NCI-H526 treated with DMSO at 0.1 percent for 48 hours (cell line): Measurements from ENCODE around the gene ASB17.
"Not testable (repeated sequence)": the region's sequence is repeated elsewhere in the genome, so short reads cannot be mapped to it uniquely, and the experiment has no call there.

Experiments used
- DNase-seq: peaks from one replicate; lab custom pipeline; 2025; lab: John Stamatoyannopoulos, UW

The ASB17 gene

GRCh38 chr1:75932304-75932703 is at the start of gene ASB17:
TSS of gene ASB17 (minus strand) at chr1:75932404. CDS start at chr1:75932291, 113 bp downstream.
- DNase-seq: no peak

GRCh38 chr1:75980972-75981897 is 49.0 kb upstream of the ASB17 start:
- no peak for DNase-seq

- DNase-seq: no peak
Observed at GRCh38 chr1:75970631-75971030, 38.4 kb upstream of the ASB17 start.

DNA sequence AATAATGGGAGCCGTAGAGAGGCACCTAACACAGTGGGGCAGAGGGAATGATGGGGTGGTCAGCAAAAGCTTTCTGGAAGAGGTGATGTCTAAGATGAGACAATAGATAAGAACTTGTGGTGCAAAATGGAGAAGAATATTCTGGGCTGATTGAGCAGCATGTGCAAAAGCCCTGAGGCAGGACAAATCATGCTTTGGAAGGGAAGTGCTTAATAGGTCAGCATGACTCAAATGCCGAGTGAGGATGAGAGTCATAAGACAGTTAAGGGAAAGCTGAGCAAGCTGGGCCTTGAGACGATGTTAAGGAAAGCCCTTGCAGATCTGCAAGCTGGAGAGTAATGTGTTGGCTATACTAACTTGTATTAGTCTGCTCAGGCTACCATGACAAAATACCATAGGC is 37.3 kb upstream of the ASB17 start:
- DNase-seq: no peak

DNA sequence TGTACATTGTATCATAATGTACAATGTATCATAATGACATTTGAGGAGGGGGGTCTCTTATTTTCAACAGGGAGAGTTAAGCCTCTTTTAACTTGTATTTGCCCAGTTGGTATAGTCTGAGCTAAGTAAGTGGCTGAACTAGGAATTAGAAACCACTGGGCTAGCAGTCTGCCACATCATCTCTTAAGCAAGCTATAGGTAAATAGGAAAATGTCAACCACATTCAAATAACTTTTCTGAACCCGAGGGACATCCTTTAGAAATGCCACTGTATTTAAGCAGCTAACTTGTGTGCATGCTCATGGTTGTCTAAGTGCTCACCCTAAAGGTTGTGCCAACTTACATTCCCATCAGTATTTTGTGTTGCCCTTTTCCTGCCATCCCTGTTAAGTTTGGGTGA is 35.5 kb upstream of the ASB17 start:
- DNase-seq: no peak

GRCh38 chr1:75964760-75965408 is 32.7 kb upstream of the ASB17 start:
- no peak for DNase-seq

- not testable (repeated sequence) for DNase-seq
Observed at GRCh38 chr1:75964110-75964759, 32.0 kb upstream of the ASB17 start.

DNA sequence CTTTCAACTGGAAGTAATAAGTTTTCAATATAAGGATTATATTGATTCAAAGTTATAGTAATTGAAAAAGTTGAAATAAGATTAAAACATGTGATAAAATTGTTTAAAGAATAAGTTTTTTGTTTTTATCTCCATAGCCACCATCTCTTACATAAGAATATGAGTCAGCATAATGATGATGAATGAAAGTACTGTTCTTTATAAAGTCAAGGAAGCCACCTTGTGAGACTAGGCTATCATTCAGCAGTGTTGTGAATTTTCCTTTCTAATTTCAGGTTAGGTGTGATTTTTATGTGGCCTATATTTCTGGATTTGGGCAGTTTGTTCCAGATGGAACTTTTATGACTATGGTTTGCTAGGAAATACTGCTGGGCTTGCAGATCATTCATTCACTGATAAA is 22.4 kb upstream of the ASB17 start:
- DNase-seq: no peak

DNA sequence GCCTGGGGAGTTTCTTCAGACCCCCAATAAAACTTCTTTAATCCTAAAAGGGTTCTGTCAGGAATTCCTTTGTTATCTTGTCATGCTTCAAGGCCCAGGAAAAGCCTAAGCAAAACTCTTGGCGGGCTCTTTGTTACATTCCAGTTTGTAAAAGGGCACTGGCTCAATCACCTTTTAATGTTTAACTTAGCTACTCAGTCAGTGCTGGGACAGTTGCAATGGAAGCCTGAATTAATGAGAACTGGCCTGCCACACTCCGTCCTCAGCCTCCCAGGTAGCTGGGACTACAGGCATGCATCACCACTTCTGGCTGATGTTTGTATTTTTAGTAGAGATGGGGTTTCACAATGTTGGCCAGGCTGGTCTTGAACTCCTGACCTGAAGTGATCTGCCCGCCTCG is 21.3 kb upstream of the ASB17 start:
- no peak for DNase-seq

DNA sequence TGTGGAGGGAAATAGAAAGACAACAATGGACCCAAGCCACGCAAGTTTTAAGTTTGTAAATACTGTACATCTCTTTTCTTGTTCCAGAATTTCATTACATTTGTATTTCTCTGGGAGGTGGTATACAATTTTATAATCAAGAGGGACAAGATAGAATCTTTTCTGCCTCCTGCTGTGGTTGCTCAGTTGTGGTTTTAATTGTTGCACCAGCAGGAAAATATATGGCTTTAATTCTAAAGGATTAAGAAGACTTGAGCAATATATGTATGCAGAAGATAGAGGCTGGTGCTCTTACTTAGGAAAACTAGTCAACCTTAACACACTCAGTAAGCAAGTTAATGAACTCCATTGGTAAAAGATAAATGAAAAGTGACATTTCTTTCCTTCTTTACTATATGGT is 19.8 kb upstream of the ASB17 start:
- DNase-seq: no peak

- DNase-seq: no peak
Observed at GRCh38 chr1:75950176-75950575, 18.0 kb upstream of the ASB17 start.

DNA sequence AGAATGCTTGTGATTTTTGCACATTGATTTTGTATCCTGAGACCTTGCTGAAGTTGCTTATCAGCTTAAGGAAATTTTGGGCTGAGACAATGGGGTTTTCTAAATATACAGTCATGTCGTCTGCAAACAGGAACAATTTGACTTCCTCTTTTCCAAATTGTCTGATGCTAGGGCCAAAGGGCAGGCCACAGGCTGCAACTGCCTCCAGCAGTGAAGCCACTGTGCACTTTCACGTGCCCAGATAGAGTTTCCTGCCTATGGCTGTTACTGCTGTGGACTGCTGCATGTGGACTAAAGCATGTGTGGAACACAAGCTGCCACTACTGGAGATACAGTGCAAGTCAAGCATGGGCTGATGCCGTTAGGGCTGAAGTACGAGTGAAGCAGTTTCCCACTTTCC is 10.8 kb upstream of the ASB17 start:
- not testable (repeated sequence) for DNase-seq

GRCh38 chr1:75937034-75937433 is 4.8 kb upstream of the ASB17 start:
- no peak for DNase-seq

DNA sequence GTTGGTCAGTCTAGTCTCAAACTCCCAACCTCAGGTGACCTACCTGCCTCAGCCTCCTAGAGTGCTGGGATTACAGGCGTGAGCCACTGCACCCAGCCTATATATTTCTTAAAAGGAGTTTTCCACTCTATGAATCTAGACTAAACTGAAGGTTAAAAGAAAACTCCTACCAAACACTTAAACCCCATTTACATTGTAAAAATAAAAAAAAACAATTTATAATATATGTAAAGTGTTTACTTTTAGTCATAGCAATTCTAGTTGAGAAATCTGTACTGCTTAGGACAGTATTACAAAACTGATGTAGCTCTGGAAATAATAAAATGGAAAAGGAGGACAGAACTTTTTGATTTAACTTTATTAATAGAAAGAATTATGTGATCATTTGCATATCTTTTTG is 9.5 kb downstream of the ASB17 start:
- no peak for DNase-seq

- DNase-seq: no peak
Observed at GRCh38 chr1:75916834-75917233, 15.4 kb downstream of the ASB17 start.

- peak; percentile 57 for DNase-seq
Observed at GRCh38 chr1:75908717-75909152, 23.5 kb downstream of the ASB17 start.

- DNase-seq: no peak
Observed at GRCh38 chr1:75901371-75901770, 30.8 kb downstream of the ASB17 start.

- no peak for DNase-seq
Observed at GRCh38 chr1:75884437-75884836, 47.8 kb downstream of the ASB17 start.

DNA sequence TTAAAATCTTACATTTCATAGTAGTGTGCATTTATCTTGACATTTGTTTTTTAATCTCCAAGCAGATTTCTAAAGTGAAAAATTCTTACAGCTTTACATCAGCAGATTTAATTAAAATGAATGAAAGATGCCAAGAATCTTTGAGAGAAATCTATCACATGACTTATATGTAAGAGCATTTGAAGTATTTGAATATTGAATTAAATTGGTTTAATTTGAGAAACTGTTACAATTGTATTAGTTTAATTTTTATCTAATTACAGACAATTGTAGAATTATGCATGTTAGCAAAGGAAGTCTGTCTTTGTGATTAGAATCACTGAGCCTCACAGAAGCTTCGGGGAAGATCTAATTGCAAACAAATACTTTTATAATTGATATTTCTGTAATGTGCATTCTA is 52.2 kb downstream of the ASB17 start:
- DNase-seq: no peak

DNA sequence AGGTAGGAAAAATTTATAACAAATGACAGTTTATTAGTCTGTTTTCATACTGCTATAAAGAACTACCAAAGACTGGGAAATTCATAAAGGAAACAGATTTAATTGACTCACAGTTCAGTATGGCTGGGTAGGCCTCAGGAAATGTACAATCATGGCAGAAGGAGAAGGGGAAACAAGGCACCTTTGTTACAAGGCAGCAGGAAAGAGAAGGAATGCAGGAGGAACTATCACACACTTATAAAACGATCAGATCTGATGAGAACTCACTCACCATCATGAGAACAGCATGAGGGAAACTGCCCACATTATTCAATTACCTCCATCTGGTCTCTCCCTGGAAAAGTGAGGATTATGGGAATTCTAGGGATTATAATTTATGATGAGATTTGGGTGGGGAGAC is 61.3 kb downstream of the ASB17 start:
- no peak for DNase-seq
